GM19324 (cell line): ENCODE measurements around the gene NEK7.

Experiments used
- ATAC-seq: cut with Tn5 transposase; IDR thresholded peaks from one replicate; pipeline ENCODE4 v1.9.1; 2021; ENCODE audit warnings: mild to moderate bottlenecking, moderate library complexity; ENCODE audit not compliant: unreplicated experiment, low FRiP score

The NEK7 gene

GRCh38 chr1:198328458-198329032 is 171.7 kb downstream of the NEK7 start:
- peak; percentile 82 for ATAC-seq

- no peak for ATAC-seq
Observed at GRCh38 chr1:198330982-198331615, 174.3 kb downstream of the NEK7 start.

DNA sequence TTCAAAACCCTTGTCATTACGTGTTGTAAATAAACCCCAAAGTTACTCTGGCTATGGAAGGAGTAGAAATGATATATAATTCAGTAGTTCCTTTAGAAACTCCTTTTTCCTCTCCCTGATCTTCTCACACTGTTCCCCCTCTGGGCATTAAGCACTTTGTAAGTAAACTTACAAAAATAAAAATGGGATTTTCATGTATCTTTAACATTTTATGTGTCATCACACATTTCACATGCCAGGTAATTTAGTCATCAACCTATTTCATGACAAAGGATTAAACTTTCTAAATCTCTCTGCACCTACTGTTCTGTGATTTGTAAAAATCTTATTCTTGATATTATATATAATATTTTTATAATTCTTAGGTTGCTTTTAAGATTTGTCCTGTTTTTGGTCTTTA is 176.9 kb downstream of the NEK7 start:
- ATAC-seq = no peak

DNA sequence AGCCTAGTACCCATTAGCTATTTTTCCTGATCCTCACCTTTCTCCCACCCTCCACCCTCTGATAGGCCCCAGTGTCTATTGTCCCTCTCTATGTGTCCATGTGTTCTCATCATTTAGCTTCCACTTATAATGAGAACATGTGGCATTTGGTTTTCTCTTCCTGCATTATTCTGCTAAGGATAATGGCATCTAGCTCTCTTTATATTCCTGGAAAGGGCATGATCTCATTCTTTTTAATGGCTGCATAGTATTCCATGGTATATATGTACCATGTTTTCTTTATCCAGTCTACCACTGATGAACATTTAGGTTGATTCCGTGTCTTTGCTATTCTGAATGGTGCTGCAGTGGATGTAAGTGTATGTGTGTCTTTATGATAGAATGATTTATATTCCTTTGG is 178.9 kb downstream of the NEK7 start:
- no peak for ATAC-seq

- ATAC-seq = no peak
Observed at GRCh38 chr1:198337886-198338285, 181.1 kb downstream of the NEK7 start.

DNA sequence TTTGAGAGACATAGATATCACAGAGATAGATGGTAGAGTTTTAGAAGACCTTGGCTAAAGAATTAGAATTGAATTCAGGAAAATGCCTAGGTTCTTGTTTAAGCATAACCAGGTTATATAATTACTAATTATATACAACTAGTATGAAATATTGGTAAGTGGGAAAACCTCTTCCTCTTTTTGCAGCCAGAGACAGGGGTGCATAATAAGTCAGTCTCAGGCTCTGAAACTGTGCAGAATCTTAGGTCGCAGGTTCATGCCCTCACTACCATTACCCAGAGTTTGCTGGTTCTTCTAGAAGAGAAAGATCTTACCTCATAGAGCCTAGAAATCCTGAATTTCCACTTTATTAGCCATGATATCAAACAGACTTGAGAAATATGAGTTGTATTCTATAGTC is 183.3 kb downstream of the NEK7 start:
- no peak for ATAC-seq

GRCh38 chr1:198346178-198346577 is 189.4 kb downstream of the NEK7 start:
- ATAC-seq = no peak

DNA sequence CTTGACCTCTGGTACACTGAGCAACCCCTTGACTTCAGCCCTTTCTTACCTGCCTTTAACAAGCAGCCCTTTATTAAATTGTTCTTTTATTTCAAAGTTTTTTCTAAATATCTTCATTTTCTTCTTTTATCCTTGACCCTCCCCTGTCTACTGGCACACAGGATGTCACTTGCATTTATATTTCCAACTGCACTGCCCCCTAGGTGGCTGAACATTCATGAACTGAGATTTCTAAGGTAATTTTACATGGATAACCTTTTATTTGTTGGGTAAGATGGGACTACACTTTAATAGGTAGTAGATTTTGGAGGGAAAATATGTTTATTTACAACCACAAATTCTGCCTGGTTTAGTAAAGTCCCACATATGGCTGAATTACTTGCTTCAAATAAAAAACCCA is 193.7 kb downstream of the NEK7 start:
- ATAC-seq = no peak

DNA sequence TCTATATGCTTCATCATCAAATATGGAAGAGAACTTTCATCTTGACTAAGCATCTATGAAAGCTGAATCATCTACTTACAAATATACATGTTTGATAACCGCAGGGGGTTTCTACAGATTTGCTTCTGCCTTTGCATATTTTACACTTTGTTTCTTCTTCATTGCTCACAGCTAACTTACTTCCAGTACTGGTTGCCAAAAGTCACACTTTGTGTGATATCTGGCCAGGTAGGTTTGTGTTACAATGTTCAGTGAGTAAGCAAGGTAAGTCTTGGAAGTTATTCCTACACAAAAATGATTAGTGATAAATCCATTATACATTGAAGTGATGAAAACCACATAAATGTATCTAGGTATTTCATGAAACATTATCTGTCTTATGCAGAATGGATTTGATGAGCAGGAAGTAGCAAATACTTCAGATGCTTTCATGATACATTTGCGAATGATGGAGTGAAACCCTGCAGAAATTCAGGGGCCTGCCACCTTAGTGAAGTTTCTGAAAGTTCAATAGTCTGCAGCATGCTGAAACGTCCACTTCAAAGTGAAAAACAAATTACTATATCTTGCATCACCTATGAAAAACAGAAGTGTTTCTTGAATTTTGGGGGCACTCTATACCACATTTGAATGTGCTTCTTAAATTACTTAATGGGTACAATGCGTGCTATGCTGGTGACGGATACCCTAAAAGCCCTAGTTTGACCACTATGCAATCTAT is 196.3 kb downstream of the NEK7 start:
- peak; percentile 69 for ATAC-seq

DNA sequence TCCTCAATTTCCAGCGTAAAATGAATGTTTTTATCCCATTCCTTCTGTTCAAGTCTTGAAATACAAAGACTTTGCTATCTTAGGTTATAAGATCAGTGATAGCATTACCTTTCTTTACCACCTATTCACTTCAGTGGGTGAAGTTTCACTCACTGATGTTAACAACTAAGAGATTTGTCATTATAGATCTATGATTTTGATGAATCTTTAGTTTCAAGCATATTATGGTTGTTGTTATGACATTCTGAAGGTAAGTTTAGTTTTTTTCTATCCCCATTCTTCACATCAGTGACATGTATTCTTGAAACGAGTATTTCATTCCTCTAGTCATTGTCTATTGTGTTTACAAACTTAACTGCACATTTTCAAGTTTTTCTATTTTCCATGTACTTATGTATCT is 201.1 kb downstream of the NEK7 start:
- no peak for ATAC-seq

DNA sequence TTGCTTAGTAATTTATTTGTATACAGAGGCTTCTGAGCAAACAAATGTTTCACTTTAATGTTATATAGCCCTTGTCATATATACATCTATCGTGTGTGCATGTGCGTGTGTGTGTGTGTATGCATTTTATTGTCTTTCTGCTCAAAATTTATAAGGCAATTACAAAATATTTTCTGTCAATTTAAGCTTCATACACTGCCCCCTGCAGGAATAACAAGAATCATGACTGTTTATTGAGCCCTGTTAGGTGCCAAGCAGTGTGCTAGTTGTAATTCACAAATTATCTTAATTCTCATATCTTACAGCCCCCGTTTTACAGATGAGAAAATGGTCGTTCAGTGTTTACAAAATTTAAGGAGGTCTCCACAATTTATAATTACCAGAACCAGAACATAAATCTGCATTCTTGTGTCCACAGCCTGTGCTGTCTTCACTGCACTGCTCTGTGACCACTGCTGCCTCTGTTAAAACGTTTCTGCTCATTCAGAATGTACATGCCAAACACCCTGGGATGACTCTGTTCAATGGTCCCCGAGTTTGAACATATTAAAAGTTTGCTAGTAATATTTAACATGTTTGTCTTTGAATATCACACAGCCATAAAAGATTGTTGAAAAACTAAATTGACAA is 202.3 kb downstream of the NEK7 start:
- ATAC-seq = no peak

- ATAC-seq = no peak
Observed at GRCh38 chr1:198360208-198360729, 203.5 kb downstream of the NEK7 start.

- ATAC-seq = no peak
Observed at GRCh38 chr1:198361237-198361767, 204.5 kb downstream of the NEK7 start.

- ATAC-seq = no peak
Observed at GRCh38 chr1:198363625-198364151, 206.9 kb downstream of the NEK7 start.

GRCh38 chr1:198364471-198364870 is 207.7 kb downstream of the NEK7 start:
- no peak for ATAC-seq

DNA sequence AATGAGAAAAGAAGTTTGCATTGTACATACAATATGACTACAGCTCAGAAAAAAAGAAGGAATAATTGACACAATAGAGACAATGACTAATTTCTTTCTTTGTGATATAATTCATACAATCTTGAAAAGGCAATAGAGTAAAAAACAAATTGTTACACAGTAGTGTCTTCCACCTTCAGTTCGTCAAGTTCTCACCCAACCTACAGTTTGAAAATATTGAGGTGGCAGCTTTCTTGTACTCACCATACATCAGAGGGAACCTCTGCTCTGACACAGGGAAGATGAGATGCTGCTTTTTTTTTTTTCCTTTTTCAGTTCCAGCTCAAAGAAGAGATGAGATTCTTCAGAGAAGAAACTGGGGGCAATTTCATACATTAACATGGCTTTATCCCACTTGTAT is 210.5 kb downstream of the NEK7 start:
- no peak for ATAC-seq

GRCh38 chr1:198370996-198371395 is 214.2 kb downstream of the NEK7 start:
- ATAC-seq = no peak
